ENCODE measurements around the gene PDE4D. TPM values are rescaled to one million over a fixed set of nuclear protein-coding genes. Genes with fewer than 3 reads are reported as not detected.

The PDE4D gene
- total and polyA plus RNA-seq, 8 donors: 1.5 to 7.1 (median 3.1) TPM

- DNase-seq (no peak), FAIRE-seq (no peak), ATAC-seq (no peak)
- Histone ChIP-seq H3K4me1 (no peaks in the 10 kb centered on the region), H3K27me3 (no peaks in the 10 kb centered on the region), H3K27ac (no peak overlapping the region), H3K36me3 (no peaks in the 10 kb centered on the region), H3K4me3 (no peak overlapping the region), H3K9me3 (no peaks in the 10 kb centered on the region)
- WGBS, 2 donors: 87 to 92% methylated on average over 2 of the region's 2 CpGs
- intact Hi-C loops (cut with DNase I): no loop called here
- TF ChIP-seq, protein P1, sequence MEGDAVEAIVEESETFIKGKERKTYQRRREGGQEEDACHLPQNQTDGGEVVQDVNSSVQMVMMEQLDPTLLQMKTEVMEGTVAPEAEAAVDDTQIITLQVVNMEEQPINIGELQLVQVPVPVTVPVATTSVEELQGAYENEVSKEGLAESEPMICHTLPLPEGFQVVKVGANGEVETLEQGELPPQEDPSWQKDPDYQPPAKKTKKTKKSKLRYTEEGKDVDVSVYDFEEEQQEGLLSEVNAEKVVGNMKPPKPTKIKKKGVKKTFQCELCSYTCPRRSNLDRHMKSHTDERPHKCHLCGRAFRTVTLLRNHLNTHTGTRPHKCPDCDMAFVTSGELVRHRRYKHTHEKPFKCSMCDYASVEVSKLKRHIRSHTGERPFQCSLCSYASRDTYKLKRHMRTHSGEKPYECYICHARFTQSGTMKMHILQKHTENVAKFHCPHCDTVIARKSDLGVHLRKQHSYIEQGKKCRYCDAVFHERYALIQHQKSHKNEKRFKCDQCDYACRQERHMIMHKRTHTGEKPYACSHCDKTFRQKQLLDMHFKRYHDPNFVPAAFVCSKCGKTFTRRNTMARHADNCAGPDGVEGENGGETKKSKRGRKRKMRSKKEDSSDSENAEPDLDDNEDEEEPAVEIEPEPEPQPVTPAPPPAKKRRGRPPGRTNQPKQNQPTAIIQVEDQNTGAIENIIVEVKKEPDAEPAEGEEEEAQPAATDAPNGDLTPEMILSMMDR (IDR thresholded peaks at IDR 0.05): no peak
Measured at GRCh38 chr5:59152701-59153245, 740.8 kb downstream of the PDE4D start.

GRCh38 chr5:59151162-59151889 is 742.2 kb downstream of the PDE4D start:
- Histone ChIP-seq H3K9me3 (no peaks in the 10 kb centered on the region), H3K36me3 (no peaks in the 10 kb centered on the region), H3K4me1 (no peaks in the 10 kb centered on the region), H3K4me3 (no peak overlapping the region), H3K27me3 (no peaks in the 10 kb centered on the region), H3K27ac (no peak overlapping the region)
- TF ChIP-seq, protein P1 (IDR thresholded peaks at IDR 0.05): no peak
- FAIRE-seq (no peak), ATAC-seq (peak in 2 of 4 donors; percentile 51 to 72), DNase-seq (no peak)
- intact Hi-C loops (cut with DNase I): no loop called here
- 67 to 70% methylated on average over 3 of the region's 3 CpGs for WGBS, 2 donors

- no peak for FAIRE-seq
- ATAC-seq: no peak
- intact Hi-C loops (cut with DNase I): no loop called here
- H3K27ac ChIP-seq: no peak overlapping the region
- no peak for DNase-seq
- WGBS, 2 donors: 96% methylated on average over 1 of the region's 1 CpG
- TF ChIP-seq, protein P1 (IDR thresholded peaks at IDR 0.05): no peak
- H3K27me3 ChIP-seq: no peaks in the 10 kb centered on the region
- H3K4me1 ChIP-seq: no peaks in the 10 kb centered on the region
- no peak overlapping the region for H3K4me3 ChIP-seq
- H3K9me3 ChIP-seq: no peaks in the 10 kb centered on the region
- no peaks in the 10 kb centered on the region for H3K36me3 ChIP-seq
Measured at GRCh38 chr5:59149827-59150226, 743.7 kb downstream of the PDE4D start.

DNA sequence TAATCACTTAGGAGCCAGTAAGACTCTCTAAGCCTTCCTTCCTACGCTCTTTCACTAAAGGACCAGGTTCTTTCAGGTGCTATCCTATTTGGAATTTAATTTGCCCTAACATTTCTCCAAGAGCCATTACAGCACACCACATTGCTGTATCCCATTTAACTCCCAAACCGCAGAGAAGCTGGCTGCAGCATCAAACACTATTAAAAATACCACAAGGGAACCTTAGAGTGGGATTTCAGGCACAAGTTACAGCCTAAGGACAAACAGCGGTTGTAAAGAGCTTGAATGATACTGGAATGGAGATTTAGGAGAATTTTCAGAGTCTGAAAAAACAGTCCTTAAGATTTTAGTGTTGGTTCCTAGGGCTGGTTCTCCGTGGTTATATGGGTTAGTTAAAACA is 744.3 kb downstream of the PDE4D start:
- TF ChIP-seq, protein P1 (IDR thresholded peaks at IDR 0.05): no peak
- Histone ChIP-seq H3K9me3 (no peaks in the 10 kb centered on the region), H3K4me3 (no peak overlapping the region), H3K36me3 (no peaks in the 10 kb centered on the region), H3K4me1 (no peaks in the 10 kb centered on the region), H3K27ac (no peak overlapping the region), H3K27me3 (no peaks in the 10 kb centered on the region)
- FAIRE-seq (no peak), ATAC-seq (no peak), DNase-seq (no peak)
- intact Hi-C loops (cut with DNase I): no loop called here
- 89 to 94% methylated on average over 4 of the region's 4 CpGs for WGBS, 2 donors

GRCh38 chr5:59146729-59147128 is 746.8 kb downstream of the PDE4D start:
- Histone ChIP-seq H3K36me3 (no peaks in the 10 kb centered on the region), H3K4me1 (no peaks in the 10 kb centered on the region), H3K4me3 (no peak overlapping the region), H3K9me3 (no peaks in the 10 kb centered on the region), H3K27me3 (no peaks in the 10 kb centered on the region), H3K27ac (no peak overlapping the region)
- TF ChIP-seq, protein P1 (IDR thresholded peaks at IDR 0.05): no peak
- WGBS, 2 donors: 97 to 98% methylated on average over 3 of the region's 3 CpGs
- intact Hi-C loops (cut with DNase I): no loop called here
- DNase-seq (no peak), FAIRE-seq (no peak), ATAC-seq (no peak)

Measured in pancreas (tissue), 10 donors.